C4-2B (cell line): ENCODE results near the gene LAMB1.

ENCODE experiments used
- ZFX ChIP-seq: fragments of 450-650 bp; IDR thresholded peaks from 2 replicates; pipeline ENCODE4 v1.6.1; 2017
- TF ChIP-seq, protein P1 (sequence below): fragments of 450-650 bp; conservative IDR thresholded peaks from 2 replicates; pipeline ENCODE4 v1.5.1; 2017; ENCODE audit warnings: mild to moderate bottlenecking

DNA sequence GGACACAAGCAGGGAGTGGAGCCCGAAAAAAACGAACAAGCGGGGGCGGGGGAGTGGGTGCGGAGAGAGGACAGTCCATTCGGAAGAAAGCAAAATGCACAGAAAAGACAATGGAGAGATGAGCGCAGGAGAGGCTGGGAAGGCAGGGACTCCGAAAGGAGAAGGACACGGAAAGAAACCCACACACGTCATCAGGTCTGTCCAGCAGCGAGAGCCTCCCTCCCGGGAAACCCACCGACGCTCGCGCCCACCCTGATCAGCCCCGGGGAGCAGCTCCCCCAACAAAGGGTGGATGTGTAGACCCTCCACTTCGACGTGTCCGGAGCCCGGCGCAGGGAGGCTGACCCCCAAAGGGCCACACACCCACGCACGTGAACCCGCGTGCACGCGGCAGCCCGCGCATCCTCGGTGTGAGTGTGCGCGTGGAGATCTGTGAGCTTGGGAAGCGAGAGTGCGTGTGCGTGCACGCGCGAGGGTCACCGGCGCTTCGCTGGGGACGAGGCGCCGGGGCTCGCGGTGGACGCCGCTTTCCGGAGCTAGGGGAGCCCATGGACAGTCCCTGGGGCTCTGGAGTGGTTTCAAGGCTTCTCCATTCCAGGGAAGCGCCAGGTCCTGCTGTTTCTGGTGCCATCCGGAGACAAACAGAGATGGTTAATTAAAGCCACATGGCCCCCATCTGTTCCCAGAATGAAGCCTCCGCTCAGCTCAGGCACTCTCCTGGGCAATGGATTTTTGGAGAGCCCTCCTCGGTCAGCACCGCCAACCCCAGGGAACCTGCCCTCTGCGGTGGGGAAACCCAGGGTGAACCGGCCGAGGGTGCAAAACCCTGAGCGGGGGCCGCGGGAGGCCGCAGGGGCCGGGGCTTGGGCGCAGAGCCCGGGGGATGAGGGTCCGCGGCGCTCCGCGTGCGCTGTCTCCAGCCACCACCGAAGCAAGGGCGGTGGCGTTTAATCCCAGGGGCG lies 916 bp downstream of the LAMB1 start:
- TF ChIP-seq, protein P1, sequence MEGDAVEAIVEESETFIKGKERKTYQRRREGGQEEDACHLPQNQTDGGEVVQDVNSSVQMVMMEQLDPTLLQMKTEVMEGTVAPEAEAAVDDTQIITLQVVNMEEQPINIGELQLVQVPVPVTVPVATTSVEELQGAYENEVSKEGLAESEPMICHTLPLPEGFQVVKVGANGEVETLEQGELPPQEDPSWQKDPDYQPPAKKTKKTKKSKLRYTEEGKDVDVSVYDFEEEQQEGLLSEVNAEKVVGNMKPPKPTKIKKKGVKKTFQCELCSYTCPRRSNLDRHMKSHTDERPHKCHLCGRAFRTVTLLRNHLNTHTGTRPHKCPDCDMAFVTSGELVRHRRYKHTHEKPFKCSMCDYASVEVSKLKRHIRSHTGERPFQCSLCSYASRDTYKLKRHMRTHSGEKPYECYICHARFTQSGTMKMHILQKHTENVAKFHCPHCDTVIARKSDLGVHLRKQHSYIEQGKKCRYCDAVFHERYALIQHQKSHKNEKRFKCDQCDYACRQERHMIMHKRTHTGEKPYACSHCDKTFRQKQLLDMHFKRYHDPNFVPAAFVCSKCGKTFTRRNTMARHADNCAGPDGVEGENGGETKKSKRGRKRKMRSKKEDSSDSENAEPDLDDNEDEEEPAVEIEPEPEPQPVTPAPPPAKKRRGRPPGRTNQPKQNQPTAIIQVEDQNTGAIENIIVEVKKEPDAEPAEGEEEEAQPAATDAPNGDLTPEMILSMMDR = no peak
- TF ChIP-seq ZFX = no peak
